Raji (cell line): ENCODE results near the gene VEPH1.

Experiments used
- POLR2A ChIP-seq: IDR thresholded peaks from 2 replicates; pipeline ENCODE4 v1.6.1; 2011; ENCODE audit warnings: low read depth, low read length, control low read depth; ENCODE audit not compliant: insufficient read depth

The VEPH1 gene

GRCh38 chr3:157232141-157232540 lies 271.1 kb downstream of the VEPH1 start:
- no peak for TF ChIP-seq POLR2A

- TF ChIP-seq POLR2A: no peak
These were observed 272.1 kb downstream of the VEPH1 start for GRCh38 chr3:157231071-157231470.

DNA sequence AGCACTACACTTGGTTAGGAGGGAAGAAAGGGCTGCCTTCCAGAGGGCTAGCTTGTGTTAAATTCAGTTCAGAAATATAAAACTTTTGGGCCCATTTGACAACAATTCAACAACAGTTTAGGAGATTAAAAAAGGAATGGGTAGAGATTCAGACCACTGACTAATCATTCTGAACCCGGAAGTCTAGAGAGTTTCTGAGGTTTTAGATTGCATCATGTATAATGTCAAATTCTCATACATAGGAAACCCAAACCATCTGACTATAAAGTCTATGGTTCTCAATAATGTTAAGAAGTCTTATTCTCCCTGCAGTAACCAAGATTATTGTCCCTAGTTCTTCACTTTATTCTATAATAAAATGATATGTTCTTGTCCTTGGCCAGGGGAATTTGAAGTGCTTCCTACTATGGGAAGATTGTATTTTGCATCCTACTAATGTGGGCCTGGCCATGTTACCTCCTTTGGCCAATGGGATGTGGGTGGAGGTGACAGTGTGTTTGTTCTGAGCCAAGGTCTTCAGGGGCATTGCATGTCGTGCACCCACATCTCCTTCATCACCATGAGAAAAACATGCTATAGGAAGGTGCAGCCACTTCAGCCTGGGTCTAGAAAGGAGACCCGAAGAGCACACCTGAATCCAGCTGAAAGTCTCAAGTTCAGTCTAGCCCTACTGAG lies 276.9 kb downstream of the VEPH1 start:
- no peak for TF ChIP-seq POLR2A

DNA sequence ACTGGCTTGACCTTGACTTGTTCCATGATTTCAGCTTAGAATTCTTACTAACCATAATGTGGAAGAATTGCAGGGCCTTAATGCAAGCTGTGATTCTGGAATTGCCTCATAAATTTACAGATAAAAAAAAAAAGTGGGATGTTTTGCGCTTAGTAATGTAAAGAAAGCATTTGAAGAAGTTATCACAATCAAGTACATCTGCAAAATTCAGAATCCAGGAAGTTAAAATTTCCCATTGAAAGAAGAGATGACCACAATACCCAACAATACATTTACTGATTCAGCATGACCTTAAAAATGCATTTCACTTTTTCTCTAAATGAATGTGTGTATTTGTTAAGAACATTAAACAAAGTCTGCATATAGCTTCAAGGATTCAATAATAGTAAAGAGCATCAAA lies 278.2 kb downstream of the VEPH1 start:
- TF ChIP-seq POLR2A: no peak

DNA sequence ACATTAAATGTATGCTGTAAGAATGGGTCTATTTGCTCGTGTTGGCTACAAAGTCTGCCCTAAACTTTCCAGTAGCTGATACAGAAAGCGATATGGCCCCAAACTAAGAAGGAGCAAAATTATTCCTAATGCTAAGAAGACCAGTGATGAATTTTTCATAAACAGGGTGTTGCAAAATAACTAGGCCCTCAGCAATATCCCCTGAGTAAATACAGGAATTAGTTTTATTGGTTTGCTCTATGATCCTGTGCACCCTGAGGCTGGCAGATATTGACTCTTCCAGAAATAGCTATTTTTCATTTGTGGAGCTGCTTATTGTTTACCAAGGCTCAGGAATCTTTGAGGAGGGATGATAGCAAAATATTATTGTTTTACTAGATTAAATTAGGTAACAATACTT lies 282.3 kb downstream of the VEPH1 start:
- no peak for TF ChIP-seq POLR2A

DNA sequence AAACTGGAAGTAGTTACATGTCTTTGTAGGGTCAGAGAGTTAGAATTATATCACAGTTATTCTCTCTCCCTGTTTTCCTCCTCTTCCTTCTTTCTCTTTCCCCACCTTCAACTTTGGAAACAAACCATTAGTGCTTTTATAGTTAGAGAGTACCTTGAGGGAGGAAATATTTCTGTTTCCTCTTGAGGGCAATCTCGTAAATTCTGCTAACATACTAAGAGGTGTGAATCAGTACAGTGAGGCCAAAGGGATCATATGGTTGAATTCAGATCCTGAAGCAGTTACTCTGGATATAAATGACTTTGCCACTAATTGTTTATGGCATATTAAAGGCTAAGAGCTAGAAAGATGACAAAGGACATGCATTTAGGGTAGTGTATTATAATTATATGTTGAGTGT lies 283.0 kb downstream of the VEPH1 start:
- no peak for TF ChIP-seq POLR2A

GRCh38 chr3:157219215-157219614 lies 284.0 kb downstream of the VEPH1 start:
- TF ChIP-seq POLR2A: no peak
